ENCODE data around the gene MPV17L. TPM values are rescaled to one million over a fixed set of nuclear protein-coding genes. Genes with fewer than 3 reads are reported as not detected.

Gene MPV17L
- total and polyA plus RNA-seq, 2 donors (not counting 3 experiments of a cell fraction or from before 2014, with no cell fraction given) = 0.06 to 0.22 TPM

DNA sequence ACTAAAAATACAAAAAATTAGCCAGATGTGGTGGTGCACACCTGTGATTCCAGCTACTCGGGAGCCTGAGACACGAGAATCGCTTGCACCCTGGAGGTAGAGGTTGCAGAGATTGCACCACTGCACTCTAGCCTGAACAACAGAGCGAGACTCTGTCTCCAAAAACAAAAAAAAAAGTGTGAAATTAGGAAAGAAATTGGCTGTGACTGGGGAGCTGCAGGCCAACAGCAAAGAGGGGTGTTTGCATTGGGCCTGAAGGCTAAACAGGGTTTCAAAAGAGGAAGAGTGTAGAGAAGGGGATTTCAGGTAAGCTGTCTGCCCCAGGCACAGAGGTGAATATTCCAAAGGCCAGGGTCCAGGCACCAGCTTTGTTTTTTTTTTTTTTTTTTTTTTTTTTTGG, 48.2 kb downstream of the MPV17L start:
- POLR2A ChIA-PET = no interaction called here
- intact Hi-C loops (cut with micrococcal nuclease) (no loop called here), dilution Hi-C loops (cut with MboI; ENCODE audit: extremely low pct_ligation_motif_present, low sequenced_read_pairs) (no loop called here)
- Histone ChIP-seq H3K4me1 (ENCODE audit: control insufficient read depth, extremely low read depth, insufficient read depth, low read length) (peaks cover 3% of the 10 kb centered on the region), H3K4me3 (replicated peaks in 1 of 3; ENCODE audit: insufficient read depth in 1 of 3, low read depth in 1 of 3, low read length in 3 of 3) (no peak overlapping the region), H3K4me2 (ENCODE audit: insufficient read depth, low read length) (no peak overlapping the region), H3K9me1 (replicated peaks; ENCODE audit: control insufficient read depth, extremely low read depth, insufficient read depth, low read length) (no peaks in the 10 kb centered on the region), H2AFZ (ENCODE audit: low read depth, low read length) (no peak overlapping the region), H3K9ac (replicated peaks; ENCODE audit: extremely low read depth, insufficient read depth, low read length) (no peak overlapping the region), H3K79me2 (ENCODE audit: control insufficient read depth, insufficient read depth, low read length) (no peaks in the 10 kb centered on the region), H3K9me3 (replicated peaks; ENCODE audit: control insufficient read depth, insufficient read depth, low read length) (no peaks in the 10 kb centered on the region), H3K27ac (ENCODE audit: insufficient read depth, low read depth, low read length) (no peak overlapping the region), H3K27me3 (ENCODE audit: control insufficient read depth in 2 of 2, insufficient read depth in 2 of 2, low read length in 2 of 2) (no peaks in the 10 kb centered on the region), H4K20me1 (replicated peaks; ENCODE audit: control insufficient read depth, extremely low read depth, insufficient read depth, low read length) (no peaks in the 10 kb centered on the region), H3K36me3 (ENCODE audit: control insufficient read depth in 2 of 2, extremely low read depth in 1 of 2, insufficient read depth in 2 of 2, low read length in 2 of 2) (no peaks in the 10 kb centered on the region)
- TF ChIP-seq GATA2 (IDR thresholded peaks at IDR 0.05; ENCODE audit: insufficient read depth, insufficient read length, low read depth, low read length) (no peak), MYC (IDR thresholded peaks at IDR 0.05; ENCODE audit: low read depth, low read length) (no peak), POLR2A (IDR thresholded peaks at IDR 0.05; ENCODE audit: low read depth, low read length) (no peak), POLR2AphosphoS5 (IDR thresholded peaks at IDR 0.05; ENCODE audit: insufficient read depth, low read depth, low read length) (no peak), EZH2 (IDR thresholded peaks at IDR 0.05; ENCODE audit: borderline replicate concordance, low read depth, low read length, severe bottlenecking) (no peak), FOS (IDR thresholded peaks at IDR 0.05; ENCODE audit: borderline replicate concordance, insufficient read depth, low read length) (no peak), JUN (IDR thresholded peaks at IDR 0.05; ENCODE audit: borderline replicate concordance, insufficient read depth, insufficient read length, low read depth) (no peak)
- TF ChIP-seq, protein P1, sequence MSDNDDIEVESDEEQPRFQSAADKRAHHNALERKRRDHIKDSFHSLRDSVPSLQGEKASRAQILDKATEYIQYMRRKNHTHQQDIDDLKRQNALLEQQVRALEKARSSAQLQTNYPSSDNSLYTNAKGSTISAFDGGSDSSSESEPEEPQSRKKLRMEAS (IDR thresholded peaks at IDR 0.05; ENCODE audit: insufficient read depth, insufficient read length) = no peak
- TF ChIP-seq, protein P2, sequence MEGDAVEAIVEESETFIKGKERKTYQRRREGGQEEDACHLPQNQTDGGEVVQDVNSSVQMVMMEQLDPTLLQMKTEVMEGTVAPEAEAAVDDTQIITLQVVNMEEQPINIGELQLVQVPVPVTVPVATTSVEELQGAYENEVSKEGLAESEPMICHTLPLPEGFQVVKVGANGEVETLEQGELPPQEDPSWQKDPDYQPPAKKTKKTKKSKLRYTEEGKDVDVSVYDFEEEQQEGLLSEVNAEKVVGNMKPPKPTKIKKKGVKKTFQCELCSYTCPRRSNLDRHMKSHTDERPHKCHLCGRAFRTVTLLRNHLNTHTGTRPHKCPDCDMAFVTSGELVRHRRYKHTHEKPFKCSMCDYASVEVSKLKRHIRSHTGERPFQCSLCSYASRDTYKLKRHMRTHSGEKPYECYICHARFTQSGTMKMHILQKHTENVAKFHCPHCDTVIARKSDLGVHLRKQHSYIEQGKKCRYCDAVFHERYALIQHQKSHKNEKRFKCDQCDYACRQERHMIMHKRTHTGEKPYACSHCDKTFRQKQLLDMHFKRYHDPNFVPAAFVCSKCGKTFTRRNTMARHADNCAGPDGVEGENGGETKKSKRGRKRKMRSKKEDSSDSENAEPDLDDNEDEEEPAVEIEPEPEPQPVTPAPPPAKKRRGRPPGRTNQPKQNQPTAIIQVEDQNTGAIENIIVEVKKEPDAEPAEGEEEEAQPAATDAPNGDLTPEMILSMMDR (IDR thresholded peaks at IDR 0.05; ENCODE audit: extremely low read depth in 1 of 2, insufficient read depth in 1 of 2, low read depth in 1 of 2, low read length in 2 of 2) = no peak
- BruUV-seq (replicated peaks) = no TSS peak
- CTCF ChIA-PET = interaction anchor here (1.5 to 3.5 kb wide), 2 partner anchors 9 to 16 kb away, joined by 4 to 15 read pairs; partner anchors contain the start of gene BMERB1
- FAIRE-seq (no peak), DNase-seq (ENCODE audit: low read depth, low spot score) (no peak)
